ENCODE data around the gene KNOP1. TPM values are rescaled to one million over a fixed set of nuclear protein-coding genes. Genes with fewer than 3 reads are reported as not detected.

The KNOP1 gene
- total RNA-seq, 1 experiment from 2014 or later, result 24.5 TPM

DNA sequence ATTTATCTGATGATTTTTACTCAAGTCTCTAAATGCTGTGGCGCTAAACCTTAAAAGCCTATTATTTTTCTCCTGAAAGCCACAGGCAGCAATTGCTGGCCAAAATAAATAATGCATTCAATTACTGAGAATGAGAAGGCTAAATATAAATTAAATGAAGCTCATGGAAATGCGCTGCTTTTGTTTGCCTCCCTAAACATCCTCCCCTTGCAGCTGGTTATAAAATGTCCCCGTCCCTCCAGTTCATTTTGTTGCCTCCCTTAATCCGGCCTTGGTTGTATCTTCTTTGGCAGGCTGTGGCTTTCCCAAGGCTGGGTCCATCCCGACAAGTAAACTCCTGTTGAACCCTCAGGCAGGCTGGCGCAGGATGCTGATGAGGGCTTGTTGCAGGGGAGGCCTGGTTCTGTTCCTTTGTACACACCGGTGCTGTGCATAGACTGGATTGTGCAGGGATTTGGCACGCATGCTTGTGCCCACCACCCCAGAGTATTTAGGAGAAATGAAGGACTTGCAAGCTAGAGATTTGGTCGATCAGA is 62.7 kb downstream of the KNOP1 start:
- H3K36me3 Mint-ChIP-seq (ENCODE audit: insufficient read depth, unreplicated experiment), result peaks cover 56% of the 10 kb centered on the region
- no peak for DNase-seq (ENCODE audit: unreplicated experiment)
- no peaks in the 10 kb centered on the region for H3K27me3 Mint-ChIP-seq (ENCODE audit: insufficient read depth, unreplicated experiment)
- no TSS peak for BruUV-seq (replicated peaks)
- H3K27ac Mint-ChIP-seq (ENCODE audit: low read depth, unreplicated experiment), result no peak overlapping the region
- ChIA-PET CTCF (interaction anchor here (0.7 kb wide), 1 partner anchor 741 kb away, joined by 5 read pairs; no protein-coding TSS in a partner anchor), POLR2A (no interaction called here)
- intact Hi-C loops (cut with micrococcal nuclease), result no loop called here
- H3K4me1 Mint-ChIP-seq (ENCODE audit: insufficient read depth, unreplicated experiment), result no peaks in the 10 kb centered on the region
- no peak overlapping the region for H3K4me3 Mint-ChIP-seq (ENCODE audit: unreplicated experiment)
- no peaks in the 10 kb centered on the region for H3K9me3 Mint-ChIP-seq (ENCODE audit: unreplicated experiment)
- TF ChIP-seq, protein P1, sequence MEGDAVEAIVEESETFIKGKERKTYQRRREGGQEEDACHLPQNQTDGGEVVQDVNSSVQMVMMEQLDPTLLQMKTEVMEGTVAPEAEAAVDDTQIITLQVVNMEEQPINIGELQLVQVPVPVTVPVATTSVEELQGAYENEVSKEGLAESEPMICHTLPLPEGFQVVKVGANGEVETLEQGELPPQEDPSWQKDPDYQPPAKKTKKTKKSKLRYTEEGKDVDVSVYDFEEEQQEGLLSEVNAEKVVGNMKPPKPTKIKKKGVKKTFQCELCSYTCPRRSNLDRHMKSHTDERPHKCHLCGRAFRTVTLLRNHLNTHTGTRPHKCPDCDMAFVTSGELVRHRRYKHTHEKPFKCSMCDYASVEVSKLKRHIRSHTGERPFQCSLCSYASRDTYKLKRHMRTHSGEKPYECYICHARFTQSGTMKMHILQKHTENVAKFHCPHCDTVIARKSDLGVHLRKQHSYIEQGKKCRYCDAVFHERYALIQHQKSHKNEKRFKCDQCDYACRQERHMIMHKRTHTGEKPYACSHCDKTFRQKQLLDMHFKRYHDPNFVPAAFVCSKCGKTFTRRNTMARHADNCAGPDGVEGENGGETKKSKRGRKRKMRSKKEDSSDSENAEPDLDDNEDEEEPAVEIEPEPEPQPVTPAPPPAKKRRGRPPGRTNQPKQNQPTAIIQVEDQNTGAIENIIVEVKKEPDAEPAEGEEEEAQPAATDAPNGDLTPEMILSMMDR (IDR thresholded peaks at IDR 0.05; ENCODE audit: unreplicated experiment), result no peak

- Mint-ChIP-seq H3K4me3 (ENCODE audit: unreplicated experiment) (no peak overlapping the region), H3K9me3 (ENCODE audit: unreplicated experiment) (no peaks in the 10 kb centered on the region), H3K27ac (ENCODE audit: low read depth, unreplicated experiment) (no peak overlapping the region), H3K36me3 (ENCODE audit: insufficient read depth, unreplicated experiment) (peaks cover 53% of the 10 kb centered on the region), H3K27me3 (ENCODE audit: insufficient read depth, unreplicated experiment) (no peaks in the 10 kb centered on the region), H3K4me1 (ENCODE audit: insufficient read depth, unreplicated experiment) (no peaks in the 10 kb centered on the region)
- intact Hi-C loops (cut with micrococcal nuclease), result no loop called here
- no TSS peak for BruUV-seq (replicated peaks)
- POLR2A ChIA-PET, result no interaction called here
- TF ChIP-seq, protein P1 (IDR thresholded peaks at IDR 0.05; ENCODE audit: unreplicated experiment), result no peak
- no peak for DNase-seq (ENCODE audit: unreplicated experiment)
- CTCF ChIA-PET, result interaction anchor here (0.6 kb wide), 1 partner anchor 95 kb away, joined by 3 read pairs; no protein-coding TSS in a partner anchor
Measured at GRCh38 chr16:19654147-19654546, 63.9 kb downstream of the KNOP1 start.

Other genes starting within 250 kb of the KNOP1 start
- 44.7 and 44.9 TPM in 2 replicates for gene GDE1, start 196.1 kb downstream of the KNOP1 start, total RNA-seq (2022)
- gene CCP110, start 194.3 kb downstream of the KNOP1 start, total RNA-seq (2022), result 14.2 and 16.2 TPM in 2 replicates
- gene VPS35L, start 162.5 kb downstream of the KNOP1 start, total RNA-seq (2022), result 50.2 and 55.5 TPM in 2 replicates
- gene IQCK, start within 50 bp of the KNOP1 start, total RNA-seq (2022), result 5.9 and 8.4 TPM in 2 replicates
- gene GPRC5B, start 166.6 kb upstream of the KNOP1 start, total RNA-seq (2022), result not detected in 2 replicates